ENCODE data around the gene CMSS1. TPM values are rescaled to one million over a fixed set of nuclear protein-coding genes. Genes with fewer than 3 reads are reported as not detected.

The CMSS1 gene
- polyA plus RNA-seq, 2 of the 4 experiments (the other 2 are of a cell fraction): 61.1 to 62.9 TPM

DNA sequence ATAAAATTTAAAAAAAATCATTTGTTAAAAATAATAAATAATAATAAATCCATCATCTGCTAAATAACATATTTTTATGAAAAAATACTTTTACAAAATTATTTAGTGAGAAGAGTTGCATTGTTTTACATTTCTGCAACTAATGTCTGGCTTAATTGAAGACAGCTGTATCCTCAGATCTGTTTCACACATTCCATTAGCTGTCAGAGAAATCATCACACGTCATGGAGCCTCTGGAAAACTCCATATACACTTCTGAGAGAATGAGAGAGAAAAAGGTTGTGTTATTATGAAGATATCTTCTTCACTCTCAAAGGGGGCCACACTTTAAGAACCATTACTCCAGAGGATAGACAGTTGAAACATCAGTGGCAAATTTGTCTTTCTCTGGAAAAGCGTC lies 40.8 kb downstream of the CMSS1 start (continued):
- no peak for TF ChIP-seq EP300 (IDR thresholded peaks at IDR 0.05)

- CTCF ChIA-PET: interaction anchor here (1.1 to 1.5 kb wide), 2 partner anchors 22 to 394 kb away, joined by 3 to 6 read pairs; no protein-coding TSS in a partner anchor
- H3K9me3 ChIP-seq: no peaks in the 10 kb centered on the region
- FAIRE-seq (no peak), DNase-seq (ENCODE audit: low read depth in 1 of 2, low spot score in 1 of 2) (peak in 1 of 2 experiments; percentile 36), ATAC-seq (peak; percentile 65)
- H3K4me3 ChIP-seq: no peak overlapping the region
- TF ChIP-seq HES2 (IDR thresholded peaks at IDR 0.05): no peak
- no peak for TF ChIP-seq HEYL (CRISPR knock-in tag; IDR thresholded peaks at IDR 0.05)
- TF ChIP-seq MAFK (IDR thresholded peaks at IDR 0.05; ENCODE audit: partially characterized antibody): peak; percentile 81
- TF ChIP-seq RNF2 (IDR thresholded peaks at IDR 0.05; ENCODE audit: borderline replicate concordance, low read depth): no peak
- TF ChIP-seq FOSL2 (IDR thresholded peaks at IDR 0.05): no peak
- TF ChIP-seq FOSL2 (CRISPR knock-in tag; IDR thresholded peaks at IDR 0.05): peak; percentile 34; the same call in 1 of the 2 replicates
- no peak for TF ChIP-seq MAZ (IDR thresholded peaks at IDR 0.05; ENCODE audit: borderline replicate concordance, low read depth, low read length)
- peaks cover 25% of the 10 kb centered on the region for H3K4me1 ChIP-seq
- POLR2A ChIA-PET: interaction anchor here (0.9 to 1.4 kb wide), 3 partner anchors 13 to 401 kb away, joined by 3 read pairs; partner anchors contain the start of gene TBC1D23
- WGBS (ENCODE audit: missing lambda C conversion rate): 39% methylated on average over 1 of the region's 1 CpG
- peak overlapping the region; percentile 46 for H3K4me2 ChIP-seq
- peak overlapping the region in 1 of 2 experiments; percentile 18; a peak in 1 of 6 replicates for H3K27ac ChIP-seq
Observed at GRCh38 chr3:99859825-99860224, 42.2 kb downstream of the CMSS1 start.

GRCh38 chr3:99861216-99861615 lies 43.6 kb downstream of the CMSS1 start:
- ChIA-PET CTCF (no interaction called here), POLR2A (no interaction called here)
- FAIRE-seq: no peak
- TF ChIP-seq REST (IDR thresholded peaks at IDR 0.05): no peak
- TF ChIP-seq HOXB13 (CRISPR knock-in tag; IDR thresholded peaks at IDR 0.05; ENCODE audit: low read depth): no peak
- TF ChIP-seq JUNB (IDR thresholded peaks at IDR 0.05): no peak
- no peak for DNase-seq (ENCODE audit: low read depth in 1 of 2, low spot score in 1 of 2)
- ATAC-seq: no peak
- no peak overlapping the region for H3K4me2 ChIP-seq
- WGBS (ENCODE audit: missing lambda C conversion rate): 86% methylated on average over 1 of the region's 1 CpG
- no peak overlapping the region for H3K4me3 ChIP-seq
- no peaks in the 10 kb centered on the region for H3K9me3 ChIP-seq
- no peak overlapping the region for H3K27ac ChIP-seq
- peaks cover 26% of the 10 kb centered on the region for H3K4me1 ChIP-seq

GRCh38 chr3:99862208-99862607 lies 44.5 kb downstream of the CMSS1 start:
- CTCF ChIA-PET: interaction anchor here (0.8 to 1.7 kb wide), 4 partner anchors 9 to 30 kb away, joined by 3 to 6 read pairs (median 4); no protein-coding TSS in a partner anchor
- 0 out of 3 replicates have a peak overlapping the region, but pooled peaks have one; percentile 6 for H3K4me2 ChIP-seq
- no peak for FAIRE-seq
- H3K27ac ChIP-seq: no peak overlapping the region
- H3K4me1 ChIP-seq: peaks cover 30% of the 10 kb centered on the region
- POLR2A ChIA-PET: no interaction called here
- TF ChIP-seq GATA3 (IDR thresholded peaks at IDR 0.05; ENCODE audit: borderline replicate concordance) (no peak), SMC3 (IDR thresholded peaks at IDR 0.05) (no peak)
- no peak overlapping the region for H3K4me3 ChIP-seq
- H3K9me3 ChIP-seq: no peaks in the 10 kb centered on the region
- peak in 1 of 2 experiments; percentile 68; a peak in 3 of 6 replicates for ATAC-seq
- WGBS (ENCODE audit: missing lambda C conversion rate): 56% methylated on average over 2 of the region's 2 CpGs
- DNase-seq (ENCODE audit: low read depth in 1 of 2, low spot score in 1 of 2): peak in 1 of 2 experiments; percentile 18

DNA sequence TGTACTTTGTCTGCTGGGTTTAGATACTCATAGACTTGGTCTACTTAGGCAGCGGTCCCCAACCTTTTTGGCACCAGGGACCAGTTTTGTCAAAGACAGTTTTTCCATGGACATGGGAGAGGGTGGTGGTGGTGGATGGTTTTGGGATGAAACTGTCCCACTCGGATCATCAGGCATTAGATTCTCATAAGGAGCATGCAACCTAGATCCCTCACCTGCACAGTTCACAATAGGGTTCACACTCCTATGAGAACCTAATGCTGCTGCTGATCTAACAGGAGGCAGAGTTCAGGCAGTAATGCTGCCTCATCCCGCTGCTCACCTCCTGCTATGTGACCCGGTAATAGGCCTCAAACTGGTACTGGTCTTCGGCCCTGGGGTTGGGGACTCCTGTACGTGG lies 45.3 kb downstream of the CMSS1 start:
- 79% methylated on average over 6 of the region's 6 CpGs for WGBS (ENCODE audit: missing lambda C conversion rate)
- ATAC-seq: no peak
- no peak for TF ChIP-seq CHD4 (IDR thresholded peaks at IDR 0.05; ENCODE audit: borderline replicate concordance)
- no peak for TF ChIP-seq TP53 (CRISPR knock-in tag; IDR thresholded peaks at IDR 0.05)
- TF ChIP-seq TFCP2L1 (CRISPR knock-in tag; IDR thresholded peaks at IDR 0.05): no peak
- TF ChIP-seq FOSL2 (IDR thresholded peaks at IDR 0.05): no peak
- no peak for TF ChIP-seq FOSL2 (CRISPR knock-in tag; IDR thresholded peaks at IDR 0.05)
- TF ChIP-seq HES2 (IDR thresholded peaks at IDR 0.05): no peak
- no peak for TF ChIP-seq ZNF302 (CRISPR knock-in tag; IDR thresholded peaks at IDR 0.05)
- Histone ChIP-seq H3K4me3 (no peak overlapping the region), H3K4me1 (peaks cover 28% of the 10 kb centered on the region), H3K27ac (no peak overlapping the region), H3K9me3 (no peaks in the 10 kb centered on the region), H3K4me2 (no peak overlapping the region)
- DNase-seq (ENCODE audit: low read depth in 1 of 2, low spot score in 1 of 2): no peak
- POLR2A ChIA-PET: no interaction called here
- FAIRE-seq: no peak
- CTCF ChIA-PET: interaction anchor here (0.8 to 1.8 kb wide), 4 partner anchors 8 to 31 kb away, joined by 3 to 7 read pairs (median 5); no protein-coding TSS in a partner anchor

Measured in A549 (cell line).